ENCODE data around the gene LRRC46.

Gene LRRC46

GRCh38 chr17:47808036-47808829, 23.2 kb upstream of the LRRC46 start:
- Histone ChIP-seq H3K9ac (ENCODE audit: low read length) (no peak overlapping the region), H4K20me1 (ENCODE audit: insufficient read depth, low read length) (no peaks in the 10 kb centered on the region)
- TF ChIP-seq EZH2 (IDR thresholded peaks at IDR 0.05; ENCODE audit: borderline replicate concordance, low read length) (no peak), CTCF (IDR thresholded peaks at IDR 0.05; ENCODE audit: low read length) (no peak)

GRCh38 chr17:47808830-47809480, 22.5 kb upstream of the LRRC46 start:
- peaks cover 45% of the 10 kb centered on the region for H3K36me3 ChIP-seq (ENCODE audit: insufficient read depth, low read length)
- no peaks in the 10 kb centered on the region for H3F3A ChIP-seq (ENCODE audit: insufficient read depth, low read length)
- H2AFZ ChIP-seq (ENCODE audit: low read length): no peak overlapping the region
- no peak for TF ChIP-seq EZH2 (IDR thresholded peaks at IDR 0.05; ENCODE audit: borderline replicate concordance, low read length)
- TF ChIP-seq CTCF (IDR thresholded peaks at IDR 0.05; ENCODE audit: low read length): no peak
- H3K4me1 ChIP-seq (ENCODE audit: insufficient read depth, low read length, severe bottlenecking): no peaks in the 10 kb centered on the region
- H3K79me2 ChIP-seq (ENCODE audit: insufficient read depth, low read length): no peaks in the 10 kb centered on the region
- H3K9ac ChIP-seq (ENCODE audit: low read length): no peak overlapping the region
- no peak overlapping the region for H3K27ac ChIP-seq (ENCODE audit: low read depth, low read length, poor library complexity, severe bottlenecking)
- no peaks in the 10 kb centered on the region for H3K9me2 ChIP-seq (ENCODE audit: low read depth, low read length)
- H3K9me3 ChIP-seq (ENCODE audit: low read length): no peaks in the 10 kb centered on the region
- H4K20me1 ChIP-seq (ENCODE audit: insufficient read depth, low read length): no peaks in the 10 kb centered on the region
- H3K4me3 ChIP-seq (ENCODE audit: low read depth, low read length, poor library complexity, severe bottlenecking): no peak overlapping the region
- no peak overlapping the region for H3K4me2 ChIP-seq (ENCODE audit: low read length)
- no peaks in the 10 kb centered on the region for H3K27me3 ChIP-seq (ENCODE audit: insufficient read depth, low read length)

More at GRCh38 chr17:47808036-47808829, 23.2 kb upstream of the LRRC46 start:
- H3K36me3 ChIP-seq (ENCODE audit: insufficient read depth, low read length): peaks cover 41% of the 10 kb centered on the region
- no peaks in the 10 kb centered on the region for H3K9me2 ChIP-seq (ENCODE audit: low read depth, low read length)
- no peaks in the 10 kb centered on the region for H3K27me3 ChIP-seq (ENCODE audit: insufficient read depth, low read length)
- no peak overlapping the region for H3K27ac ChIP-seq (ENCODE audit: low read depth, low read length, poor library complexity, severe bottlenecking)
- H3K9me3 ChIP-seq (ENCODE audit: low read length): no peaks in the 10 kb centered on the region
- H3K4me2 ChIP-seq (ENCODE audit: low read length): no peak overlapping the region
- no peaks in the 10 kb centered on the region for H3K79me2 ChIP-seq (ENCODE audit: insufficient read depth, low read length)
- H3K4me1 ChIP-seq (ENCODE audit: insufficient read depth, low read length, severe bottlenecking): no peaks in the 10 kb centered on the region
- H3K4me3 ChIP-seq (ENCODE audit: low read depth, low read length, poor library complexity, severe bottlenecking): no peak overlapping the region
- no peaks in the 10 kb centered on the region for H3F3A ChIP-seq (ENCODE audit: insufficient read depth, low read length)
- no peak overlapping the region for H2AFZ ChIP-seq (ENCODE audit: low read length)

- H4K20me1 ChIP-seq (ENCODE audit: insufficient read depth, low read length): no peaks in the 10 kb centered on the region
- H3K4me2 ChIP-seq (ENCODE audit: low read length): no peak overlapping the region
- H3K9me2 ChIP-seq (ENCODE audit: low read depth, low read length): no peaks in the 10 kb centered on the region
- H3K4me3 ChIP-seq (ENCODE audit: low read depth, low read length, poor library complexity, severe bottlenecking): no peak overlapping the region
- no peaks in the 10 kb centered on the region for H3K27me3 ChIP-seq (ENCODE audit: insufficient read depth, low read length)
- no peaks in the 10 kb centered on the region for H3K4me1 ChIP-seq (ENCODE audit: insufficient read depth, low read length, severe bottlenecking)
- TF ChIP-seq CTCF (IDR thresholded peaks at IDR 0.05; ENCODE audit: low read length) (no peak), EZH2 (IDR thresholded peaks at IDR 0.05; ENCODE audit: borderline replicate concordance, low read length) (no peak)
- no peak overlapping the region for H3K27ac ChIP-seq (ENCODE audit: low read depth, low read length, poor library complexity, severe bottlenecking)
- no peak overlapping the region for H3K9ac ChIP-seq (ENCODE audit: low read length)
- no peaks in the 10 kb centered on the region for H3F3A ChIP-seq (ENCODE audit: insufficient read depth, low read length)
- no peak overlapping the region for H2AFZ ChIP-seq (ENCODE audit: low read length)
- H3K79me2 ChIP-seq (ENCODE audit: insufficient read depth, low read length): no peaks in the 10 kb centered on the region
- no peaks in the 10 kb centered on the region for H3K9me3 ChIP-seq (ENCODE audit: low read length)
- peaks cover 51% of the 10 kb centered on the region for H3K36me3 ChIP-seq (ENCODE audit: insufficient read depth, low read length)
These were observed 21.2 kb upstream of the LRRC46 start for GRCh38 chr17:47810200-47810821.
